A549 (cell line): ENCODE measurements around the gene ELN.

Experiments used
- BCL3 ChIP-seq: fragments of >200 bp; sonication (Bioruptor Twin); formaldehyde crosslinking; IDR thresholded peaks from 3 replicates; pipeline ENCODE4 v1.6.1; 2016
- CTCF ChIP-seq: fragments of >200 bp; sonication (Bioruptor Twin); formaldehyde crosslinking; IDR thresholded peaks from 3 replicates; pipeline ENCODE4 v1.5.1; 2016
- ELK1 ChIP-seq: fragments of 150-350 bp; IDR thresholded peaks from 2 replicates; pipeline ENCODE4 v1.6.1; 2014; ENCODE audit warnings: low read depth, mild to moderate bottlenecking, low read length
- ESRRA ChIP-seq: fragments of 150-350 bp; IDR thresholded peaks from 2 replicates; pipeline ENCODE4 v1.6.1; 2014; ENCODE audit warnings: mild to moderate bottlenecking, low read length, borderline replicate concordance
- HOXB5 ChIP-seq: fragments of 250-450 bp; sonication (Bioruptor Pico); IDR thresholded peaks from 2 replicates; pipeline ENCODE4 v1.5.0; 2020; ENCODE audit warnings: mild to moderate bottlenecking, moderate library complexity
- KDM5A ChIP-seq: fragments of 200-600 bp; sonication (generic); IDR thresholded peaks from 2 replicates; pipeline ENCODE4 v1.6.1; 2016; ENCODE audit warnings: antibody characterized with exemption, mild to moderate bottlenecking
- NFE2L2 ChIP-seq: fragments of 150-350 bp; conservative IDR thresholded peaks from 2 replicates; pipeline ENCODE4 v1.6.1; 2014; ENCODE audit warnings: low read length
- PBX3 ChIP-seq: IDR thresholded peaks from 2 replicates; pipeline ENCODE4 v1.6.1; 2012
- PHF8 ChIP-seq: fragments of 200-600 bp; sonication (generic); IDR thresholded peaks from 2 replicates; pipeline ENCODE4 v1.6.1; 2016; ENCODE audit warnings: low read depth, mild to moderate bottlenecking, antibody characterized with exemption, moderate library complexity, borderline replicate concordance
- POLR2A ChIP-seq: IDR thresholded peaks from 2 replicates; pipeline ENCODE4 v1.6.1; 2012; ENCODE audit warnings: mild to moderate bottlenecking, low read length
- SMC3 ChIP-seq: fragments of >200 bp; sonication (Bioruptor Twin); formaldehyde crosslinking; IDR thresholded peaks from 3 replicates; pipeline ENCODE4 v1.6.1; 2018; ENCODE audit warnings: inconsistent platforms
- ZNF302 ChIP-seq: fragments of 250-450 bp; sonication (Bioruptor Pico); IDR thresholded peaks from 2 replicates; pipeline ENCODE4 v1.9.0; 2021; ENCODE audit warnings: inconsistent platforms, mild to moderate bottlenecking, moderate library complexity
- ZSCAN20 ChIP-seq: fragments of 250-450 bp; sonication (Bioruptor Pico); IDR thresholded peaks from 2 replicates; pipeline ENCODE4 v1.8.0; 2022; ENCODE audit warnings: mild to moderate bottlenecking, moderate library complexity

GRCh38 chr7:74008687-74009086 lies 19.3 kb upstream of the ELN start:
- TF ChIP-seq POLR2A (no peak), ZSCAN20 (CRISPR knock-in tag) (no peak), CTCF (no peak), ZNF302 (CRISPR knock-in tag) (no peak), BCL3 (no peak), SMC3 (no peak), KDM5A (no peak), PBX3 (no peak), NFE2L2 (no peak), HOXB5 (CRISPR knock-in tag) (no peak), ELK1 (no peak), ESRRA (no peak), PHF8 (no peak)
